ENCODE results near the gene SYNJ2.
"Not testable (repeated sequence)": the region's sequence is repeated elsewhere in the genome, so short reads cannot be mapped to it uniquely, and the experiment has no call there.

SYNJ2 gene

GRCh38 chr6:157959451-157960227, 22.0 kb upstream of the SYNJ2 start:
- no peak for DNase-seq

GRCh38 chr6:157961153-157961831, 20.4 kb upstream of the SYNJ2 start:
- DNase-seq = no peak

- no peak for DNase-seq
Measured at GRCh38 chr6:157961832-157962575, 19.7 kb upstream of the SYNJ2 start.

GRCh38 chr6:157962601-157963302, 18.9 kb upstream of the SYNJ2 start:
- no peak for DNase-seq

GRCh38 chr6:157964100-157964499, 17.6 kb upstream of the SYNJ2 start:
- no peak for DNase-seq

- no peak for DNase-seq
Measured at GRCh38 chr6:157965387-157965786, 16.3 kb upstream of the SYNJ2 start.

- no peak for DNase-seq
Measured at GRCh38 chr6:157966589-157966977, 15.1 kb upstream of the SYNJ2 start.

- no peak for DNase-seq
Measured at GRCh38 chr6:157967020-157967419, 14.6 kb upstream of the SYNJ2 start.

- no peak for DNase-seq
Measured at GRCh38 chr6:157967486-157967885, 14.2 kb upstream of the SYNJ2 start.

GRCh38 chr6:157972177-157972576, 9.5 kb upstream of the SYNJ2 start:
- not testable (repeated sequence) for DNase-seq

- DNase-seq = no peak
Measured at GRCh38 chr6:157974341-157974894, 7.2 kb upstream of the SYNJ2 start.

- no peak for DNase-seq
Measured at GRCh38 chr6:157974967-157975366, 6.7 kb upstream of the SYNJ2 start.

- DNase-seq = no peak
Measured at GRCh38 chr6:157975456-157975855, 6.2 kb upstream of the SYNJ2 start.

- no peak for DNase-seq
Measured at GRCh38 chr6:157976345-157977175, 5.1 kb upstream of the SYNJ2 start.

- no peak for DNase-seq
Measured at GRCh38 chr6:157977176-157977804, 4.4 kb upstream of the SYNJ2 start.

- DNase-seq = no peak
Measured at GRCh38 chr6:157978021-157978783, 3.5 kb upstream of the SYNJ2 start.

GRCh38 chr6:157980288-157981131, 1.2 kb upstream of the SYNJ2 start:
- no peak for DNase-seq

- no peak for DNase-seq
Measured at GRCh38 chr6:157981132-157981394, 600 bp upstream of the SYNJ2 start.

GRCh38 chr6:157982102-157982562, 469 bp downstream of the SYNJ2 start:
- no peak for DNase-seq
